Measurements from ENCODE around the gene PTPRR. TPM values are rescaled to one million over a fixed set of nuclear protein-coding genes. Genes with fewer than 3 reads are reported as not detected.

PTPRR gene
- total and polyA plus RNA-seq, 2 of the 13 experiments (the other 11 are each of a cell fraction or from before 2014, with no cell fraction given) = not detected

DNA sequence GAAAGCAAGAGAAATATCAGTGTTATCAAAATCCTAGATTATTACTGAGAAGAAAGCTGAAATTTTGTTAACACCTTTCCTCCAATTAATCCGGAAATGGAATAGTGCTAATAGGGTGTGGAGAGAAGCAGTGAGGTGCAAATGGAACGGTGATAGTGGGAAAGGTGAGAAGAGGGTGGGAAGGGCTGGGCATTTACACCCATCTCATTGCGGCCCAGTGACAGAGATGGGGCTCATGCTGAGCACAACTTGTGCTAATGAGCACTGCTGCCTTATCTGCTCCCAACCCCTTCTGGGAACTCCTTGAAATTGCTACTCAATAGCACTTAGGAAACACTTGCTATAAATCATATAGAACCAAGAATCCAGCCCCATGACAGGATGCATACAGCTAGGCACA is 94.4 kb downstream of the PTPRR start:
- no peak for ATAC-seq
- no peak for TF ChIP-seq ZFP37 (CRISPR knock-in tag; IDR thresholded peaks at IDR 0.05; ENCODE audit: borderline replicate concordance)
- TF ChIP-seq CREB1 (IDR thresholded peaks at IDR 0.05) = no peak
- no peak for TF ChIP-seq CREB1 (CRISPR knock-in tag; IDR thresholded peaks at IDR 0.05)
- TF ChIP-seq ZKSCAN1 (IDR thresholded peaks at IDR 0.05; ENCODE audit: low read length) = no peak
- TF ChIP-seq PHF8 (CRISPR knock-in tag; IDR thresholded peaks at IDR 0.05) = no peak
- TF ChIP-seq AHR (CRISPR knock-in tag; IDR thresholded peaks at IDR 0.05) = no peak
- TF ChIP-seq ZFP36L1 (CRISPR knock-in tag; IDR thresholded peaks at IDR 0.05) = no peak
- no peak for TF ChIP-seq RNF2 (conservative IDR thresholded peaks at IDR 0.05; ENCODE audit: low read depth)
- no peak for TF ChIP-seq TEAD2 (CRISPR knock-in tag; IDR thresholded peaks at IDR 0.05)
- TF ChIP-seq PHB2 (IDR thresholded peaks at IDR 0.05; ENCODE audit: partially characterized antibody) = no peak
- no peak for TF ChIP-seq ZBTB3 (CRISPR knock-in tag; IDR thresholded peaks at IDR 0.05; ENCODE audit: borderline replicate concordance, low read depth)
- Histone ChIP-seq H3K36me3 (replicated peaks in 1 of 2; ENCODE audit: control insufficient read depth in 1 of 2, insufficient read depth in 2 of 2, low read length in 2 of 2) (no peaks in the 10 kb centered on the region), H3K9ac (ENCODE audit: insufficient read depth, low read depth, low read length) (no peak overlapping the region), H3K4me2 (ENCODE audit: low read depth, low read length) (no peak overlapping the region), H3K9me3 (ENCODE audit: low read length) (no peaks in the 10 kb centered on the region), H3K27me3 (ENCODE audit: control insufficient read depth in 1 of 2, insufficient read depth in 2 of 2, low read length in 2 of 2) (peaks cover 0 to 3% of the 10 kb centered on the region in 2 experiments; a peak in 1 of 5 replicates), H3K79me2 (ENCODE audit: insufficient read depth, low read length) (no peaks in the 10 kb centered on the region), H3K4me1 (ENCODE audit: insufficient read depth, low read length) (no peaks in the 10 kb centered on the region), H2AFZ (ENCODE audit: low read length) (no peak overlapping the region), H4K20me1 (ENCODE audit: insufficient read depth, low read length) (no peaks in the 10 kb centered on the region), H3K27ac (ENCODE audit: extremely low read length, insufficient read depth, low read length) (no peak overlapping the region), H3K4me3 (replicated peaks in 1 of 3; ENCODE audit: insufficient read depth in 1 of 3, low read depth in 2 of 3, low read length in 3 of 3) (no peak overlapping the region)
- BruUV-seq (replicated peaks) = no TSS peak
- no peak for DNase-seq (ENCODE audit: low spot score)
- in situ Hi-C loops (cut with HindIII; ENCODE audit: extremely low pct_ligation_motif_present, low pct_unique_long_range_greater_than_20kb) = no loop called here
- ChIA-PET CTCF (ENCODE audit: low intra/inter-chr PET ratio, low total read pairs) (no interaction called here), POLR2A (no interaction called here)
- intact Hi-C loops (cut with micrococcal nuclease; ENCODE audit: unreplicated experiment) = no loop called here
- no peak for FAIRE-seq
- WGBS (ENCODE audit: low lambda C conversion rate) = 31% methylated on average over 3 of the region's 3 CpGs

DNA sequence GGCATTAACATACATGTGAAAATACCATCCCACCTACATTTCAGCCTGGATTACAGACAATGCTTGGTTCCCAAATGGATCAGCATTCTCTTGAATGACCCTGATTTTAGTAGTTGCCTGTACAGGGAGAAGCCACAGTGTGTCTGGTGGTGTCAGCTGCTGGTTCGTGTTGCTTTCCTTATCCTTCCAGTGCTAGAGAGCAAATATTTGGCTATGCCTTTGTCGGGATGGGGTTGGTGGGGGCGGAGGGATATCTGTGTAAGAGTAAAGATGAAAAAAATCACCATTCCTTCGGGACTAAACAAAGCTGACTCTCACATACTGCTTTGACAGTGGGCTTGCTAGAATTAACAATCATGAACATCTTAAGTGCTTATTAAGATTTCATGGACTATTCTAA is 96.0 kb downstream of the PTPRR start:
- H4K20me1 ChIP-seq (ENCODE audit: insufficient read depth, low read length) = no peaks in the 10 kb centered on the region
- H3K36me3 ChIP-seq (replicated peaks in 1 of 2; ENCODE audit: control insufficient read depth in 1 of 2, insufficient read depth in 2 of 2, low read length in 2 of 2) = no peaks in the 10 kb centered on the region
- DNase-seq (ENCODE audit: low spot score) (no peak), FAIRE-seq (no peak), ATAC-seq (no peak)
- no peaks in the 10 kb centered on the region for H3K79me2 ChIP-seq (ENCODE audit: insufficient read depth, low read length)
- H3K4me2 ChIP-seq (ENCODE audit: low read depth, low read length) = no peak overlapping the region
- POLR2A ChIA-PET = no interaction called here
- no peak for TF ChIP-seq ZNF431 (CRISPR knock-in tag; IDR thresholded peaks at IDR 0.05; ENCODE audit: borderline replicate concordance, low read depth)
- no peak for TF ChIP-seq PAWR (CRISPR knock-in tag; IDR thresholded peaks at IDR 0.05; ENCODE audit: borderline replicate concordance)
- no peak for TF ChIP-seq HDAC6 (IDR thresholded peaks at IDR 0.05; ENCODE audit: low read depth, low read length)
- no peak for TF ChIP-seq TAF15 (IDR thresholded peaks at IDR 0.05; ENCODE audit: low read depth, low read length, poor library complexity, severe bottlenecking)
- no peak for TF ChIP-seq RXRA (CRISPR knock-in tag; IDR thresholded peaks at IDR 0.05)
- TF ChIP-seq ZNF816 (CRISPR knock-in tag; IDR thresholded peaks at IDR 0.05; ENCODE audit: borderline replicate concordance) = no peak
- no peak for TF ChIP-seq MEF2D (CRISPR knock-in tag; IDR thresholded peaks at IDR 0.05)
- WGBS (ENCODE audit: low lambda C conversion rate) = 4% methylated on average over 4 of the region's 4 CpGs
- BruUV-seq (replicated peaks) = no TSS peak
- H3K9ac ChIP-seq (ENCODE audit: insufficient read depth, low read depth, low read length) = no peak overlapping the region
- no peak overlapping the region for H3K27ac ChIP-seq (ENCODE audit: extremely low read length, insufficient read depth, low read length)
- H2AFZ ChIP-seq (ENCODE audit: low read length) = no peak overlapping the region
- in situ Hi-C loops (cut with HindIII; ENCODE audit: extremely low pct_ligation_motif_present, low pct_unique_long_range_greater_than_20kb) (no loop called here), intact Hi-C loops (cut with micrococcal nuclease; ENCODE audit: unreplicated experiment) (no loop called here)
- H3K4me1 ChIP-seq (ENCODE audit: insufficient read depth, low read length) = no peaks in the 10 kb centered on the region
- no peaks in the 10 kb centered on the region for H3K9me3 ChIP-seq (ENCODE audit: low read length)
- peaks cover 0 to 3% of the 10 kb centered on the region in 2 experiments; a peak in 1 of 5 replicates for H3K27me3 ChIP-seq (ENCODE audit: control insufficient read depth in 1 of 2, insufficient read depth in 2 of 2, low read length in 2 of 2)
- CTCF ChIA-PET (ENCODE audit: low intra/inter-chr PET ratio, low total read pairs) = no interaction called here
- no peak overlapping the region for H3K4me3 ChIP-seq (replicated peaks in 1 of 3; ENCODE audit: insufficient read depth in 1 of 3, low read depth in 2 of 3, low read length in 3 of 3)

Data from HepG2 (cell line).